NCI-H187 treated with DMSO at 0.1 percent for 48 hours (cell line): ENCODE data around the gene NLK.

Source experiments
- DNase-seq: peaks from one replicate; lab custom pipeline; 2025; lab: John Stamatoyannopoulos, UW

The NLK gene

GRCh38 chr17:28113269-28113668 lies 70.8 kb downstream of the NLK start:
- no peak for DNase-seq

- DNase-seq = no peak
Observed at GRCh38 chr17:28115046-28115445, 72.6 kb downstream of the NLK start.

- DNase-seq = no peak
Observed at GRCh38 chr17:28117304-28117703, 74.8 kb downstream of the NLK start.

- DNase-seq = no peak
Observed at GRCh38 chr17:28118362-28118761, 75.9 kb downstream of the NLK start.

GRCh38 chr17:28119046-28119445 lies 76.6 kb downstream of the NLK start:
- DNase-seq = no peak

DNA sequence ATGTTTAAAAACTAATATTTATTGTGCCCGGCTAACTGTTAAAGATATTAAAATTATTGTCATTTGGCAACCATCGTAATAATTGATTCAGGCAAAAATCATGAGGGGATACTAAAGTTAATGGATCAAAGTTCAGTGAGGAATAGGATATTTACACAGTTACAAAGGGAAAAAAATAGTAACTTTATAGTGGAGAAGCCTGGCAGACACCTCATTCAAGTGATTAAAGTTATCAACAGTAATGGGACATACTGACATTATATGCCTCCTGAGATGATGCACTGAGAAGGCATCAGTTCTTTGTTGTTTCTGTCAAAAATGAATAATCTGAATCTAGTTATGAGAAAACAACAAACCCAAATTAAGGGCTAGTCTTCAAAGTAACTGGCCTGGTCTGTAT lies 77.1 kb downstream of the NLK start:
- no peak for DNase-seq

- no peak for DNase-seq
Observed at GRCh38 chr17:28120766-28121165, 78.3 kb downstream of the NLK start.

DNA sequence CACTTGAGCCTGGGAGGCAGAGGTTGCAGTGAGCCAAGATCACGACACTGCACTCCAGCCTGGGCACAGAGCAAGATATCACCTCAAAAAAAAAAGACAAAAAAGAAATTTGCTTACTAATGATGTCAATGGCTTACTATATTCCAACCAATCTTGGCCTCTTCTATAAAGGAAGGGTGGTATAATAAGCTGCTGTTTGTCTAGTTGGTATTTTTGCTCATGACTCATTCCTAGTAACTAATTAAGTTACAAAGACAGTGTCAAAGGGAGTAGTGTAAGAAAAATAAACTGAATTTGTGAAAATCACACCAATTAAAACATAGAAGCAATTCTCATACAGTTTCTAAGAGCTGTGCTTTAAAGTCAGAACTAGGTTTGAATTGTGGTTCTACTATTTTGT lies 82.5 kb downstream of the NLK start:
- DNase-seq = no peak

DNA sequence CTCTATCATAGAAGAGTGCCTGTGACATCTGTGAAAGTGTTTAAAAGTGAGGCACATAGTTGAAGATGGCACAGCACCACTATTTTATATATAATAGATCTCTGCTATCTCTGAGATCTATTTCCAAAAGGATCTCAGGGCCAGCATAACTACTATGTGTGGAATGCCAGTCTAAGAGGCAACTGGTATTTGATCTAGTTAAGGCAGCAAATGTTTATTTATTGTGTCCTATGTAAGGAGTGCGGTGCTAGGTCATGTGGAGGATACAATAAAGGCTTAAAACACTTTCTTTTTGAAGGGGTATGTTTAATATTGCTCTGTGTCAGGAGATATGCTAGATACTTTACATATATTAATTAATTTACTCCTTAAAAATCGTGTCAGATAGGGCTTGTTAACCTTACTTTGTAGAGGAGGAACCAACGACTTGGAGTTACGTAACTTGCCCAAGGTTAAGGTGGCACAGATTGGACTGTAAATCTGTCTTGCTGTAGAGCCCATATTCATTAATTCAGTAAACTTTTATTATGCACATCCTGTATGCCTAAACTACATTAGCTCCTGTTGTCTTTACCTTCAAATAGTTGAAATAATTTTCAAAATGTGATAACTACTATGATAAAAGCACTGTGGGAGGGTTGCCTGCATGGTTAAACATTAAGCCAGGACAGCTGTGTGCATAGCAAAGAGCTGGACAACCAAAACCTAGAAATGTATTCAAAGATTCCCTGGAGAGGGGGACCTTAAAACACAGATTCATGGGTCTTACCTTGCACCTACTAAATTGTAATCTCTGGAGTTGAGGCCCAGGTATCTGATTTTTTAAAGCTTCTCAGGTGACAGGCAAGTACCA lies 83.3 kb downstream of the NLK start:
- no peak for DNase-seq

DNA sequence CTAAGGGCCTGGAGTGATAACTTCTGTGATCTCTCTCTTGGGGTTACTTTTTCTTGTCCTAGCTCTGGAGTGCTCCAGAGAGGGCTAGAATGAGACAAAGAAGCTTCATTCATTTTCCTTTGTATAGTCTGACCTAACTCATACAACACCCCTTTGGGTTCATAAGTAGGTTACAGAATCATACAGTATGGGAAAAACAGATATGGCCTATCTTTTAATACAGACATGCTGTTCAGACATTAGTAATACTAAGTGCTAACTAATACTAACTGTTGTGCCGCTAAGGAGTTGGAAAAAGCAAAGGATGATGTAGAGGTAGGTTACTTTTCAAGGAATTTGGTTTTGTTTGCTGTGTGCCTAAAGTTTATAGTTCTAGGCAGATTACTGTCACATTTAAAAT lies 84.7 kb downstream of the NLK start:
- no peak for DNase-seq

GRCh38 chr17:28128779-28129178 lies 86.3 kb downstream of the NLK start:
- no peak for DNase-seq

- no peak for DNase-seq
Observed at GRCh38 chr17:28130472-28130871, 88.0 kb downstream of the NLK start.

DNA sequence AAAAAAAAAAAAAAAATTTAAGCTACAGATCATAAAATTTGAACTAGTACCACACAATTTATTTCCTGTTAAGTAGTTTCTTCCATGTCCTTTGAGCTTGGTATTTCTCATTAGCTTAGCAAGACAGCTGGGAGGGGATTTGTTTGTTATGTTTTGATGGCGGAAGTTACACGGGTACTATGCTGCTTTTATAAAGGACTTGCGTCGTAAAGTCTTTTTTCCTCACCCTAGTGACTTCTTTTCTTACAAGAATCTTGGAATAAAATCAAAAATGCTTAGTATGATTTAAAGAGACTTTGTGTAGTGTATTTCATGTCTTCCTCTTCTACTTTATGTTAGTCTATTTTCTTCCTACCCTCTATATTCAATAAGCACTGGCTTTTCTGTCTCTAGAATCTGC lies 89.1 kb downstream of the NLK start:
- no peak for DNase-seq

GRCh38 chr17:28133562-28133970 lies 91.1 kb downstream of the NLK start:
- no peak for DNase-seq

DNA sequence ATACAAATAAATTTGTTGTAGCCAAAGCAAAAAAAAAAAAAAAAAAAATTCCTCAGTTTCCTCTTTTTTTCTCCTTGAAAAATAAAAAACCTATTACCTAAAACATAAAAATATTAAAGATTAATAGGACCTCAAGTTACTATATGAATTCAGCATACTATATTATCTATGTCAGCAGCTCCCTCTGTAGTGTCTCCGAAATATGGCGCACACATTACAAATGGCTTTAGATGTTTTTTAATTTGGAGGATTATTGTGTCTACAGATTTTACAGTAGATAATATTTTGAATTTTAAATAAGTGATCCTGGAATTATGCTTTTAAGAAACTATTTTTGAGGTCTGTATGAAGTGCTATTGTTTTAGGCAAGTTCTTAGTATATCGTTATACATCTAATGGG lies 94.4 kb downstream of the NLK start:
- no peak for DNase-seq

DNA sequence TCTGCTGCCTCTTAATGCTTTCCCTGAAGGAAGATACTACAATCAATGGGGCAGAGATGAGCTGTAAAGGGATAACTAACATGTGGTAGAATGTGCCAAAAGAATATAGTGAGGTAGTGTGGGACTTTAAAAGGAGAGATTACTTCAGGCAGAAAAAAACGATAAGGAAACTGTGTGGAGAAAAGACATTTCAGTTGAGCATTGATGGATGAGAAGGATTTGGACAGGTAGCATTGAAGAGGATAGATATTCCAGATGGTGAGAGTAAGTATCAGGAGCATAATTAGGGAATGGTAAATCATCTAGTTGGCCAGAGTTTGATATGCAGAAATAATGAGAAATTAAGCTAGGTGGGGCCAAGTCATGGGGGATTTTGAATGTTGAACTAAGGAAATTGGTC lies 97.3 kb downstream of the NLK start:
- no peak for DNase-seq

GRCh38 chr17:28141313-28141712 lies 98.8 kb downstream of the NLK start:
- DNase-seq = no peak

GRCh38 chr17:28141773-28142172 lies 99.3 kb downstream of the NLK start:
- no peak for DNase-seq

DNA sequence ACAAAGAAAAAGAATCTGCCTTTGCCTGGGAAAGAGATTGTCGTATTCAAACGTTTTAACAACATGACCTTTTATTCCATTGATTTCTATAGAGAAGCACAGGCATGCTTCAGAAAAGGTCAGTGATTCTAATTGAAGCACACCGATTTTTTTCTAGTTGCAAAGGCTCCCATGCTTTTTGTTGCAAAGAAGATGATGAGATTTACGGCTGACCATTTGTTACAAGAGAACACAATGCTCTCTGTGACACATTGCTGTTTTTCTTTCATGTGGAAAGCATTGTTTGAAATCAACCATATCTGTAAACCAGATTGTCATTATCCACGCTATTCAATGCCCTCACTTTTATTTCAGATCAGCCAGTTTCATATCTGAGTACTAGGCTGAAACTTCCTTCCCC lies 99.8 kb downstream of the NLK start:
- no peak for DNase-seq

DNA sequence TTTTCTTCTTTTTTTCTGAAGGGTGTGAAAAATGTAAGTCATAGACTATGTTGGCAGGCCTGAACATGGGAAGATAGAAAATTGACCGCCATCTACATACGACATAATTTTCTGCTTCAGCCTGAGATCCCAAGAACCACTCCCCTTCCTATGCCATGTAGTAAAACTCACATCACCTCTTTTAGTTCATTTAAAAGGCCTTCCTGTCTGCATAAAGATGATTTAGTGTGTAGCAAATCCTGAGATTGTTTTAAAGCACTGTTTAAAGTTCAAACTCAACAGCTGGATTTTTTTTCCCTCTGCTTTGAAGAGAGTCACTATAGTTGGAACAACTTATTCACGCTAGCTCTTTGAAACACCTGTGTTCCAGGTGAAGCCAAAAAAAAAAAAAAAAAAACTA lies 101.5 kb downstream of the NLK start:
- no peak for DNase-seq

- no peak for DNase-seq
Observed at GRCh38 chr17:28145348-28145747, 102.9 kb downstream of the NLK start.

DNA sequence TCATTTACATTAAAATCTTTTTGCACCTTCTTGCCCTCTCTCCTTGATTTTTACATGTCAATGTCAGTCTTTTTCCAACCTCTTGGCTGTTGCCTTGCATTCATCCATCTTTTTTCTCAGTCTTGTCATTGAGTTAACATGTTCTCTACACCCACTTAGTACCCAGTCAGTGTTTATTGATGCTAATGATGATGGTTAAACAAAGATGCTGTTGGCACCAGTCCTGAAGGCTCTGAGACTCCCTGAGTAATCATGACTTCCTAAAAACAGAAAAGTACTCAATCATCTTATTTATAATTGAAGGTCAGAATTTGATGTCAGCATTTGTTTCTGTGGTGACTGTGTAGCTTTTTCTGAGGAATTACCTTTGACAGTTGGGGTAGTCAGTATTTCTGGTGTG lies 104.5 kb downstream of the NLK start:
- no peak for DNase-seq

DNA sequence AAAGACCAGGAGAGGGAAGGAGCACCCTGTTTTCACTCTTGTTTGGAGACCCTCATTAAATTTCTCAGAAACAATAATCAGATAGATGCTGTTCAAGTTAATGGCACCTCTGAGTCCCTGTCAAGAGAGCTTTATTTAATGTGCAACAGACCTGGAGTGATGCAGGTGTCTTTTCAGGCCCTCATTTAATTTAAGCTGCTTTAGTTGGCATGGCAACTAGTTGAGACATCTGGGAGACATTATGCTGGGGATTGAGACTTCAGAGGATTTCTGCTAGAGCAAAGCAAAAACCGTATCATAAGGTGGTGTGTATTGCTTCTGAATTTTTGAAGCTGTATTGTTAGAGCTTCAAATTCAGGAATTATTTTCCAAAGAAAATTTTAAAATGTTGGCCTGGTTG lies 108.5 kb downstream of the NLK start:
- no peak for DNase-seq

GRCh38 chr17:28154214-28154613 lies 111.7 kb downstream of the NLK start:
- DNase-seq = no peak
